B cell (primary cell): ENCODE data around the gene PDZD4. TPM values are rescaled to one million over a fixed set of nuclear protein-coding genes. Genes with fewer than 3 reads are reported as not detected.

Experiments used
- ATAC-seq: fragments of 200-7000 bp; cut with Tn5 transposase; one replicate; pipeline ENCODE4 v1.10.0; 2021; ENCODE audit warnings: low read depth, mild to moderate bottlenecking, moderate number of reproducible peaks, moderate library complexity
- CTCF ChIA-PET: fragments of 350-600 bp; sonication (Branson Sonifier 250); formaldehyde crosslinking; loops from one replicate; lab custom pipeline; 2021; ENCODE audit warnings: antibody characterized with exemption, inconsistent platforms; lab: Charles Lee
- POLR2A ChIA-PET: fragments of 350-600 bp; sonication (Branson Sonifier 250); formaldehyde crosslinking; loops from one replicate; lab custom pipeline; 2021; ENCODE audit warnings: antibody characterized with exemption; lab: Charles Lee
- DNase-seq: peaks from one replicate; pipeline ENCODE4 v3.0.0; 2013
- H2AFZ ChIP-seq: 2 replicates; pipeline ENCODE4 v1.6.1; 2012; ENCODE audit warnings: mild to moderate bottlenecking, low read depth, low read length; ENCODE audit not compliant: insufficient read depth, poor library complexity, severe bottlenecking
- H3K27ac ChIP-seq, 2 donors: 1 replicate in 1 of 2; 2 replicates in 1 of 2; pipeline ENCODE4 v1.5.1; 2012 to 2013; ENCODE audit warnings: low read length in 2 of 2, mild to moderate bottlenecking in 2 of 2, moderate library complexity in 1 of 2
- H3K27me3 ChIP-seq, 4 experiments: fragments of 200-600 bp in 1 of 4; sonication (generic) in 1 of 4; replicated peaks in 1 of 4; 1 replicate in 2 of 4; 2 replicates in 2 of 4; pipeline versions ENCODE4 v1.6.1 to v1.7.0; 2013 to 2016; ENCODE audit warnings: low read length in 3 of 4, mild to moderate bottlenecking in 2 of 4, mixed read lengths in 1 of 4, moderate library complexity in 1 of 4; ENCODE audit not compliant: insufficient read depth in 4 of 4, control insufficient read depth in 3 of 4; ENCODE audit errors: control extremely low read depth in 1 of 4
- H3K36me3 ChIP-seq, 2 experiments: replicated peaks in 1 of 2; 1 replicate in 1 of 2; 2 replicates in 1 of 2; pipeline versions ENCODE4 v1.6.1 to v1.7.1; 2013; ENCODE audit warnings: low read length in 1 of 2; ENCODE audit not compliant: insufficient read depth in 2 of 2, control insufficient read depth in 1 of 2; ENCODE audit errors: control extremely low read depth in 1 of 2, extremely low read depth in 1 of 2
- H3K4me1 ChIP-seq, 2 donors: fragments of 200-600 bp in 1 of 2; sonication (generic) in 1 of 2; 1 replicate in 1 of 2; 2 replicates in 1 of 2; pipeline versions ENCODE4 v1.5.1 to v1.6.1; 2013 to 2017; ENCODE audit warnings: low read length in 2 of 2; ENCODE audit not compliant: control insufficient read depth in 2 of 2, insufficient read depth in 2 of 2
- H3K4me2 ChIP-seq: replicated peaks from 2 replicates; pipeline ENCODE3; 2012; ENCODE audit warnings: mild to moderate bottlenecking, low read depth, low read length; ENCODE audit not compliant: poor library complexity, severe bottlenecking
- H3K4me3 ChIP-seq, 5 experiments: fragments of 200-600 bp in 1 of 5; sonication (generic) in 1 of 5; 1 replicate in 3 of 5; 2 replicates in 2 of 5; pipeline versions ENCODE4 v1.5.1 to v1.7.0; 2011 to 2016; ENCODE audit warnings: low read length in 4 of 5, mild to moderate bottlenecking in 4 of 5, low read depth in 2 of 5, control low read depth in 1 of 5, moderate library complexity in 1 of 5; ENCODE audit not compliant: insufficient read depth in 1 of 5; ENCODE audit errors: control extremely low read depth in 1 of 5, extremely low read depth in 1 of 5
- H3K79me2 ChIP-seq: fragments of 200-600 bp; sonication (generic); one replicate; pipeline ENCODE4 v1.6.0; 2016; ENCODE audit warnings: low read length; ENCODE audit not compliant: control insufficient read depth, insufficient read depth
- H3K9ac ChIP-seq: fragments of 200-600 bp; sonication (generic); 2 replicates; pipeline ENCODE4 v1.6.1; 2017; ENCODE audit warnings: mild to moderate bottlenecking, low read length, moderate library complexity
- H3K9me3 ChIP-seq, 3 donors: one replicate each; pipeline versions ENCODE4 v1.6.1 to v1.7.1; 2013; ENCODE audit warnings: low read length in 2 of 3; ENCODE audit not compliant: control insufficient read depth in 2 of 3, insufficient read depth in 1 of 3; ENCODE audit errors: control extremely low read depth in 1 of 3
- H4K20me1 ChIP-seq: 2 replicates; pipeline ENCODE4 v1.6.0; 2012; ENCODE audit warnings: mild to moderate bottlenecking, low read length; ENCODE audit not compliant: insufficient read depth, control insufficient read depth, poor library complexity, severe bottlenecking
- H3K27ac Mint-ChIP-seq: one replicate; pipeline ENCODE4 v1.8.0; 2021; ENCODE audit warnings: mixed read lengths
- H3K27me3 Mint-ChIP-seq: one replicate; pipeline ENCODE4 v1.8.0; 2021; ENCODE audit warnings: mixed read lengths
- H3K4me1 Mint-ChIP-seq: one replicate; pipeline ENCODE4 v1.8.0; 2021; ENCODE audit warnings: mixed read lengths
- H3K4me3 Mint-ChIP-seq: one replicate; pipeline ENCODE4 v1.8.0; 2021; ENCODE audit warnings: mixed read lengths
- H3K9me3 Mint-ChIP-seq: one replicate; pipeline ENCODE4 v1.8.0; 2022; ENCODE audit warnings: mixed read lengths; ENCODE audit not compliant: insufficient read depth
- CTCF ChIP-seq: fragments of 200-600 bp; IDR thresholded peaks from one replicate; pipeline ENCODE4 v1.8.0; 2022; ENCODE audit warnings: antibody characterized with exemption, mild to moderate bottlenecking
- EZH2 ChIP-seq: IDR thresholded peaks from 2 replicates; pipeline ENCODE4 v1.6.1; 2012; ENCODE audit warnings: borderline replicate concordance, low read depth, mild to moderate bottlenecking, moderate library complexity, low read length; ENCODE audit not compliant: insufficient read depth, poor library complexity, severe bottlenecking
- WGBS: methylation state at CpG from one replicate; pipeline ENCODE4 v1.1.5; 2013; ENCODE audit warnings: missing lambda C conversion rate; ENCODE audit not compliant: insufficient coverage; 5-methylcytosine and 5-hydroxymethylcytosine counted together
- intact Hi-C: fragments of 100-400 bp; cut with micrococcal nuclease; formaldehyde crosslinking; loops from one replicate; pipeline ENCODE4 v1.10.0; 2022
- polyA plus RNA-seq: library from polyadenylated mRNA; depleted of rRNA; stranded (reverse); fragments of >200 nt; gene quantifications from 2 replicates; pipeline ENCODE4 v1.2.3, GENCODE V29; 2012
- total RNA-seq, 2 donors: library from RNA; stranded (reverse); fragments of 120-200 nt in 1 of 2; gene quantifications; 1 replicate in 1 of 2; 2 replicates in 1 of 2; pipeline versions ENCODE4 v1.2.3 to v1.2.4, GENCODE V29; 2013 to 2022

PDZD4 gene
- total and polyA plus RNA-seq, 2 donors (not counting 1 experiment from before 2014, with no cell fraction given) = 0.36 TPM; not detected in 1

GRCh38 chrX:153786669-153787068 lies 43.7 kb downstream of the PDZD4 start:
- intact Hi-C loops = no loop called here
- Mint-ChIP-seq H3K9me3 (no peaks in the 10 kb centered on the region), H3K4me1 (peaks cover 4% of the 10 kb centered on the region), H3K27ac (no peak overlapping the region), H3K4me3 (no peak overlapping the region), H3K27me3 (no peaks in the 10 kb centered on the region)
- H3K36me3 ChIP-seq = peaks cover 0 to 23% of the 10 kb centered on the region in 2 experiments
- ChIA-PET CTCF (no interaction called here), POLR2A (no interaction called here)
- no peak overlapping the region for H2AFZ ChIP-seq
- H3K27me3 ChIP-seq = no peaks in the 10 kb centered on the region
- H3K9ac ChIP-seq = no peak overlapping the region
- no peak for TF ChIP-seq CTCF
- TF ChIP-seq EZH2 = no peak
- no peak overlapping the region for H3K4me3 ChIP-seq
- H4K20me1 ChIP-seq = no peaks in the 10 kb centered on the region
- no peak overlapping the region for H3K4me2 ChIP-seq
- H3K79me2 ChIP-seq = peaks cover 15% of the 10 kb centered on the region
- no peaks in the 10 kb centered on the region for H3K9me3 ChIP-seq
- ATAC-seq (no peak), DNase-seq (no peak)
- H3K4me1 ChIP-seq = no peaks in the 10 kb centered on the region
- 93% methylated on average over 14 of the region's 15 CpGs for WGBS
- H3K27ac ChIP-seq = no peak overlapping the region

GRCh38 chrX:153784325-153784967 lies 45.9 kb downstream of the PDZD4 start:
- DNase-seq = no peak
- Mint-ChIP-seq H3K4me1 (peaks cover 4% of the 10 kb centered on the region), H3K27ac (no peak overlapping the region), H3K9me3 (no peaks in the 10 kb centered on the region), H3K4me3 (no peak overlapping the region), H3K27me3 (peaks cover 7% of the 10 kb centered on the region)
- H3K4me2 ChIP-seq = no peak overlapping the region
- intact Hi-C loops = no loop called here
- 98% methylated on average over 11 of the region's 27 CpGs for WGBS
- H3K27ac ChIP-seq = no peak overlapping the region
- H3K9me3 ChIP-seq = no peaks in the 10 kb centered on the region
- no peaks in the 10 kb centered on the region for H3K27me3 ChIP-seq
- H3K36me3 ChIP-seq = peaks cover 0 to 23% of the 10 kb centered on the region in 2 experiments
- ChIA-PET POLR2A (no interaction called here), CTCF (no interaction called here)
- no peak overlapping the region for H2AFZ ChIP-seq
- H3K4me1 ChIP-seq = no peaks in the 10 kb centered on the region
- H3K9ac ChIP-seq = no peak overlapping the region
- TF ChIP-seq CTCF = no peak
- TF ChIP-seq EZH2 = no peak
- no peaks in the 10 kb centered on the region for H4K20me1 ChIP-seq
- no peak for ATAC-seq
- H3K79me2 ChIP-seq = no peaks in the 10 kb centered on the region
- no peak overlapping the region for H3K4me3 ChIP-seq
